Testis (tissue), 3 donors: ENCODE measurements around the gene TUFT1. TPM values are rescaled to one million over a fixed set of nuclear protein-coding genes. Genes with fewer than 3 reads are reported as not detected.

Source experiments
- DNase-seq: peaks from one replicate; pipeline ENCODE4 v3.0.0-alpha.2; 2019
- H3K27ac ChIP-seq, 2 donors: fragments of 200-600 bp; sonication (generic); one replicate each; pipeline ENCODE4 v1.5.1; 2019
- H3K27me3 ChIP-seq: fragments of 200-600 bp; sonication (generic); one replicate; pipeline ENCODE4 v1.5.1; 2019
- H3K36me3 ChIP-seq: fragments of 200-600 bp; sonication (generic); one replicate; pipeline ENCODE4 v1.5.1; 2017; ENCODE audit warnings: low read depth; ENCODE audit errors: missing control alignments
- H3K4me1 ChIP-seq: fragments of 200-600 bp; sonication (generic); one replicate; pipeline ENCODE4 v1.5.1; 2019
- H3K4me3 ChIP-seq, 2 donors: fragments of 200-600 bp; sonication (generic); one replicate each; pipeline ENCODE4 v1.5.1; 2017 to 2019
- H3K9me3 ChIP-seq: fragments of 200-600 bp; sonication (generic); one replicate; pipeline ENCODE4 v1.5.1; 2017
- CTCF ChIP-seq, 3 experiments: fragments of 450-650 bp in 2 of 3; fragments of 200-600 bp in 1 of 3; sonication (generic) in 1 of 3; IDR thresholded peaks; one replicate each; pipeline ENCODE4 v1.5.1; 2016 to 2019; ENCODE audit warnings: antibody characterized with exemption in 3 of 3, mild to moderate bottlenecking in 2 of 3, moderate library complexity in 1 of 3
- POLR2A ChIP-seq: fragments of 450-650 bp; IDR thresholded peaks from one replicate; pipeline ENCODE4 v1.6.1; 2017; ENCODE audit warnings: antibody characterized with exemption, mild to moderate bottlenecking, moderate library complexity
- WGBS, 2 donors: methylation state at CpG; one replicate each; pipeline ENCODE4 v1.1.5; 2018; 5-methylcytosine and 5-hydroxymethylcytosine counted together
- intact Hi-C: fragments of 100-400 bp; cut with DNase I; formaldehyde crosslinking; loops from one replicate; pipeline ENCODE4 v1.15.1; 2023; ENCODE audit warnings: low total_unique reads
- microRNA counts, 2 donors: library from miRNA; unstranded; fragments of <30 nt; microRNA quantifications; one replicate each; lab custom pipeline; 2016
- microRNA-seq, 2 donors: library from miRNA; unstranded; fragments of <30 nt; microRNA quantifications; one replicate each; pipeline ENCODE4, GENCODE V29; 2016; ENCODE audit warnings: borderline number of aligned reads in 2 of 2, borderline replicate concordance in 1 of 2
- polyA plus RNA-seq: library from polyadenylated mRNA; stranded (reverse); fragments of 350-450 nt; fragmentation: Illumina TruSeq; extraction: RNeasy Lipid Tissue Mini Kit (QIAGEN cat#74804); gene quantifications from one replicate; pipeline ENCODE4 v1.2.3, GENCODE V29; 2014; ENCODE audit warnings: low read depth, low replicate concordance; ENCODE audit not compliant: insufficient read depth
- small RNA-seq, 2 donors: library from RNA; depleted of rRNA; stranded (forward); fragments of <200 nt; gene quantifications; one replicate each; pipeline ENCODE3, GENCODE V24; 2016
- total RNA-seq, 2 donors: library from RNA; depleted of rRNA; stranded (reverse); fragments of >200 nt; gene quantifications; one replicate each; pipeline ENCODE4 v1.2.3, GENCODE V29; 2016

Gene TUFT1
- total and polyA plus RNA-seq, 3 donors from 2014 or later = 9.7 to 19.3 (median 16.5) TPM

GRCh38 chr1:151621351-151621750 is 81.2 kb downstream of the TUFT1 start:
- DNase-seq = peak; percentile 63

DNA sequence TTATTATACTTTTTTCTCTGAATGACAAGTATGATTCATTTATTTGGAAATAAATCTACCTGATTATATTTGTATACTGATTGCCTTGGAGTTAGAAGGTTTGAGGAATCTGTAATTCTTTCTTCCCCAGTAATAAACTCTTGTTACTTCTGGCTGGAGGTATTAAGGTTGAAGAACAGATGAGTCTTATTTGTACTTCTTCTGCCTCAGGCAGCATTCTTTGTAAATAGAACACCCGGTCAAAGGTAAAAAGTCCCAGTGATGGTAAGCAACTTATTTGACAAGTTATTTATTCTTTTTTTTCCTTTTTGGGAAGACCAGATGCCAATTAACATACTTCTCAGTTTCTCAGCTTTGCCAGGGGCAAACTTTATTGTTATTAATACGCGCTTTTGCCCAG is 84.7 kb downstream of the TUFT1 start:
- Histone ChIP-seq H3K27me3 (no peaks in the 10 kb centered on the region), H3K4me3 (no peak overlapping the region), H3K27ac (no peak overlapping the region), H3K4me1 (no peaks in the 10 kb centered on the region), H3K36me3 (no peaks in the 10 kb centered on the region), H3K9me3 (no peaks in the 10 kb centered on the region)
- DNase-seq = no peak
- no peak for TF ChIP-seq POLR2A
- no peak for TF ChIP-seq CTCF (IDR thresholded peaks at IDR 0.05)
- intact Hi-C loops = no loop called here
- WGBS, 2 donors = 93 to 98% methylated on average over 3 of the region's 3 CpGs

More at GRCh38 chr1:151621351-151621750, 81.2 kb downstream of the TUFT1 start:
- Histone ChIP-seq H3K4me3 (no peak overlapping the region), H3K27ac (peak overlapping the region; percentile 51 to 79), H3K36me3 (no peaks in the 10 kb centered on the region), H3K9me3 (no peaks in the 10 kb centered on the region), H3K27me3 (no peaks in the 10 kb centered on the region), H3K4me1 (no peaks in the 10 kb centered on the region)
- intact Hi-C loops = no loop called here
- TF ChIP-seq CTCF (IDR thresholded peaks at IDR 0.05) (no peak), POLR2A (no peak)
- WGBS, 2 donors = 41 to 49% methylated on average over 2 of the region's 2 CpGs

DNA sequence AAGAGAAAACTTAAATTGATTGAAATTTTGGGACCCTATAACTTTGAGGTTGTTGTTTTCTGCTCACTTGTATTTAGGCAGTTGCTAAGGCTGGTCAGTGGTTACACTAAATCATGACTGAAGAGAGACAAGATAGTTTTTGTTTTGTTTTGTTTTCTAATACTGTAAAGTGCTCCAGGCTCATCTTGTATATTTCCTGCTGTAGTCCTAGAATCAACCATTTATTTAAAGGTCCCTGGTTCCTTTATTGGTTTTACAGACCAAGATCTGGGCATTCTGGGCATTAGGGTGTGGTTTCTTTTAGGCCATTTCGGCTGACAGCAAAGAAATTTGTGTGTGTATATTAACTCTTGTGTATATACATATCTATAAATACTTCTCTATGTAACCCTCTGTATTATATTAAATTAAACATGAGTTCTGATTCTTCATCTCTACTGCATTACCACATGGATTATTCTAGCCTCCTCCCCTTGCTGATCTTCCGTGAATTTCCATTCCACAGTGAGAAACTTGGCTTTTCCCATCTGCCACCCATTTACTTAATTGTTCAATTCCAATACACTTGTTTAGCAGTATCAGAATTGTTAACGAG is 86.7 kb downstream of the TUFT1 start:
- no peak for DNase-seq
- Histone ChIP-seq H3K4me1 (no peaks in the 10 kb centered on the region), H3K27ac (no peak overlapping the region), H3K4me3 (no peak overlapping the region), H3K36me3 (no peaks in the 10 kb centered on the region), H3K9me3 (no peaks in the 10 kb centered on the region), H3K27me3 (no peaks in the 10 kb centered on the region)
- TF ChIP-seq POLR2A (no peak), CTCF (IDR thresholded peaks at IDR 0.05) (no peak)
- WGBS, 2 donors = 91 to 93% methylated on average over 3 of the region's 3 CpGs
- intact Hi-C loops = no loop called here

- intact Hi-C loops = no loop called here
Observed at GRCh38 chr1:151629278-151629677, 89.2 kb downstream of the TUFT1 start.

More at GRCh38 chr1:151629278-151629677, 89.2 kb downstream of the TUFT1 start:
- Histone ChIP-seq H3K4me3 (no peak overlapping the region), H3K27me3 (no peaks in the 10 kb centered on the region), H3K9me3 (no peaks in the 10 kb centered on the region), H3K27ac (no peak overlapping the region), H3K36me3 (no peaks in the 10 kb centered on the region), H3K4me1 (no peaks in the 10 kb centered on the region)
- DNase-seq = no peak
- WGBS, 2 donors = 75 to 85% methylated on average over 9 of the region's 9 CpGs
- no peak for TF ChIP-seq POLR2A
- no peak for TF ChIP-seq CTCF (IDR thresholded peaks at IDR 0.05)

MicroRNAs encoded within 50 kb of the gene (microRNA counts, 767-probe panel; counts per million panel counts)
- microRNA hsa-miR-554 (lab: Ali Mortazavi, UCI) = 0 to 152 counts per million in 2 donors

Small RNA genes within 50 kb of the gene (microRNA-seq; reads per million reads assigned to microRNA genes)
- 0 reads per million in 2 donors for gene MIR554

Small RNA genes within 50 kb of the gene (small RNA-seq; reads per million reads assigned to genes)
- 0 reads per million in 2 donors for gene MIR554
- 0 reads per million in 2 donors for gene RF00405
- gene RNU6-1062P = 0 to 0.09 reads per million in 2 donors

Other genes with a start within 250 kb of the TUFT1 start
- 100 to 1,000 TPM in 1 of 2 donors, 10 to 100 TPM in 1; 87.9 to 103 TPM for gene PI4KB, start 212.9 kb upstream of the TUFT1 start, total RNA-seq
- 86.8 TPM for gene PI4KB, start 212.9 kb upstream of the TUFT1 start, polyA plus RNA-seq
- 10 to 100 TPM; 18.8 to 19.8 TPM for gene RFX5, start 193.1 kb upstream of the TUFT1 start, total RNA-seq
- gene RFX5, start 193.1 kb upstream of the TUFT1 start, polyA plus RNA-seq = 43.6 TPM
- 10 to 100 TPM; 13.0 to 15.1 TPM for gene SELENBP1, start 167.6 kb upstream of the TUFT1 start, total RNA-seq
- 31.8 TPM for gene SELENBP1, start 167.6 kb upstream of the TUFT1 start, polyA plus RNA-seq
- gene PSMB4, start 140.7 kb upstream of the TUFT1 start, total RNA-seq = 100 to 1,000 TPM; 155 to 186 TPM
- 179 TPM for gene PSMB4, start 140.7 kb upstream of the TUFT1 start, polyA plus RNA-seq
- 100 to 1,000 TPM; 131 to 137 TPM for gene POGZ, start 80.8 kb upstream of the TUFT1 start, total RNA-seq
- gene POGZ, start 80.8 kb upstream of the TUFT1 start, polyA plus RNA-seq = 84.3 TPM
- 10 to 100 TPM; 25.7 to 31.6 TPM for gene CGN, start 28.9 kb upstream of the TUFT1 start, total RNA-seq
- 25.9 TPM for gene CGN, start 28.9 kb upstream of the TUFT1 start, polyA plus RNA-seq
- 10 to 100 TPM; 42.8 to 44.4 TPM for gene SNX27, start 71.7 kb downstream of the TUFT1 start, total RNA-seq
- 24.7 TPM for gene SNX27, start 71.7 kb downstream of the TUFT1 start, polyA plus RNA-seq
- gene CELF3, start 176.5 kb downstream of the TUFT1 start, total RNA-seq = 1 to 10 TPM; 3.2 to 4.6 TPM
- 2.6 TPM for gene CELF3, start 176.5 kb downstream of the TUFT1 start, polyA plus RNA-seq
- gene RIIAD1, start 181.2 kb downstream of the TUFT1 start, total RNA-seq = 10 to 100 TPM in 1 of 2 donors, 1 to 10 TPM in 1; 6.4 to 30.2 TPM
- 20.5 TPM for gene RIIAD1, start 181.2 kb downstream of the TUFT1 start, polyA plus RNA-seq
- gene MRPL9, start 223.2 kb downstream of the TUFT1 start, total RNA-seq = 10 to 100 TPM; 53.5 to 70.6 TPM
- gene MRPL9, start 223.2 kb downstream of the TUFT1 start, polyA plus RNA-seq = 75.0 TPM